Stomach (tissue), 9 donors: ENCODE results near the gene TPSAB1. TPM values are rescaled to one million over a fixed set of nuclear protein-coding genes. Genes with fewer than 3 reads are reported as not detected.

Source experiments
- DNase-seq, 2 donors: peaks; one replicate each; pipeline versions ENCODE4 v3.0.0 to v3.0.0-alpha.2; 2013 to 2019
- H3K27ac ChIP-seq, 5 donors: fragments of 200-600 bp in 4 of 5; sonication (generic) in 4 of 5; one replicate each; pipeline ENCODE4 v1.5.1; 2013 to 2019; ENCODE audit warnings: mild to moderate bottlenecking in 1 of 5, moderate library complexity in 1 of 5
- H3K27me3 ChIP-seq, 3 donors: fragments of 200-600 bp; sonication (generic); one replicate each; pipeline ENCODE4 v1.5.1; 2017 to 2019; ENCODE audit warnings: mixed run types in 1 of 3
- H3K36me3 ChIP-seq, 4 donors: fragments of 200-600 bp; sonication (generic); 1 replicate in 3 of 4; 2 replicates in 1 of 4; pipeline ENCODE4 v1.5.1; 2016 to 2019
- H3K4me1 ChIP-seq, 4 donors: fragments of 200-600 bp; sonication (generic); one replicate each; pipeline ENCODE4 v1.5.1; 2016 to 2019
- H3K4me3 ChIP-seq, 4 donors: fragments of 200-600 bp; sonication (generic) in 3 of 4; one replicate each; pipeline ENCODE4 v1.5.1; 2016 to 2019; ENCODE audit warnings: mild to moderate bottlenecking in 1 of 4
- H3K9me3 ChIP-seq, 4 donors: fragments of 200-600 bp; sonication (generic); one replicate each; pipeline ENCODE4 v1.5.1; 2016 to 2019
- CTCF ChIP-seq, 7 experiments: fragments of 450-650 bp in 4 of 7; fragments of 200-600 bp in 3 of 7; sonication (generic) in 3 of 7; IDR thresholded peaks; one replicate each; pipeline ENCODE4 v1.5.1; 2016 to 2019; ENCODE audit warnings: antibody characterized with exemption in 7 of 7, control low read depth in 2 of 7, mild to moderate bottlenecking in 1 of 7
- EP300 ChIP-seq: sonication (generic); formaldehyde crosslinking; IDR thresholded peaks from one replicate; pipeline ENCODE4 v1.6.1; 2017; ENCODE audit warnings: antibody characterized with exemption
- POLR2A ChIP-seq, 4 donors: fragments of 450-650 bp; IDR thresholded peaks; one replicate each; pipeline ENCODE4 v1.6.1; 2016; ENCODE audit warnings: antibody characterized with exemption in 4 of 4, control low read depth in 2 of 4, mild to moderate bottlenecking in 1 of 4, moderate library complexity in 1 of 4
- POLR2AphosphoS5 ChIP-seq, 3 donors: sonication (generic); formaldehyde crosslinking; IDR thresholded peaks; one replicate each; pipeline ENCODE4 v1.6.1; 2016; ENCODE audit warnings: antibody characterized with exemption in 3 of 3
- WGBS, 5 donors: extraction: QIAGEN DNeasy Blood & Tissue Kit in 3 of 5; methylation state at CpG; one replicate each; pipeline versions ENCODE4 v1.1.5 to v1.1.7; 2013 to 2018; 5-methylcytosine and 5-hydroxymethylcytosine counted together
- intact Hi-C: fragments of 100-400 bp; cut with DNase I; formaldehyde crosslinking; loops from one replicate; pipeline ENCODE4 v1.15.1; 2023; ENCODE audit warnings: low total_unique reads
- polyA plus RNA-seq, 3 donors: library from polyadenylated mRNA; stranded (reverse); fragments of 200-250 nt; gene quantifications; one replicate each; pipeline ENCODE4 v1.2.3, GENCODE V29; 2013
- total RNA-seq, 5 donors: library from RNA; depleted of rRNA; stranded (reverse); fragments of >200 nt; gene quantifications; one replicate each; pipeline versions ENCODE4 v1.1.0 to v1.2.3, GENCODE V29; 2014 to 2016
- donor health status: healthy with polysubstance abuse.
- donor health status: Bipolar disorder and iron deficiency.
- donor health status: healthy.

The TPSAB1 gene
- total and polyA plus RNA-seq, 8 donors, result 15.4 to 202 (median 71.2) TPM

- no peak for DNase-seq
- Histone ChIP-seq H3K27ac (no peak overlapping the region), H3K9me3 (no peaks in the 10 kb centered on the region), H3K27me3 (peaks cover 3 to 71% (median 22%) of the 10 kb centered on the region in 3 donors), H3K36me3 (no peaks in the 10 kb centered on the region), H3K4me1 (peaks cover 7 to 12% (median 9%) of the 10 kb centered on the region in 4 donors), H3K4me3 (no peak overlapping the region)
- WGBS, 5 donors, result 48 to 67% (median 56%) methylated on average over 8 to 9 of the region's 9 CpGs
- intact Hi-C loops, result no loop called here
- no peak for TF ChIP-seq CTCF (IDR thresholded peaks at IDR 0.05)
- no peak for TF ChIP-seq EP300
- no peak for TF ChIP-seq POLR2A (IDR thresholded peaks at IDR 0.05)
- no peak for TF ChIP-seq POLR2AphosphoS5 (IDR thresholded peaks at IDR 0.05)
These were observed 32.1 kb downstream of the TPSAB1 start for GRCh38 chr16:1272453-1273198.

- WGBS, 5 donors, result 86 to 92% (median 89%) methylated on average over 12 to 15 of the region's 15 CpGs
- DNase-seq, result no peak
- Histone ChIP-seq H3K4me1 (peaks cover 7 to 12% (median 9%) of the 10 kb centered on the region in 4 donors), H3K36me3 (no peaks in the 10 kb centered on the region), H3K4me3 (no peak overlapping the region), H3K9me3 (no peaks in the 10 kb centered on the region), H3K27me3 (peaks cover 3 to 83% (median 34%) of the 10 kb centered on the region in 3 donors), H3K27ac (no peak overlapping the region)
- TF ChIP-seq POLR2A (IDR thresholded peaks at IDR 0.05) (no peak), EP300 (no peak), POLR2AphosphoS5 (IDR thresholded peaks at IDR 0.05) (no peak), CTCF (IDR thresholded peaks at IDR 0.05) (no peak)
- intact Hi-C loops, result no loop called here
These were observed 33.3 kb downstream of the TPSAB1 start for GRCh38 chr16:1273816-1274215.

GRCh38 chr16:1274767-1275166 lies 34.3 kb downstream of the TPSAB1 start:
- Histone ChIP-seq H3K4me3 (no peak overlapping the region), H3K4me1 (peaks cover 7 to 12% (median 9%) of the 10 kb centered on the region in 4 donors), H3K9me3 (no peaks in the 10 kb centered on the region), H3K27me3 (peaks cover 3 to 87% (median 40%) of the 10 kb centered on the region in 3 donors), H3K27ac (no peak overlapping the region), H3K36me3 (no peaks in the 10 kb centered on the region)
- TF ChIP-seq EP300 (no peak), POLR2A (IDR thresholded peaks at IDR 0.05) (no peak), POLR2AphosphoS5 (IDR thresholded peaks at IDR 0.05) (no peak), CTCF (IDR thresholded peaks at IDR 0.05) (no peak)
- 85 to 95% (median 93%) methylated on average over 7 of the region's 7 CpGs for WGBS, 5 donors
- no peak for DNase-seq
- intact Hi-C loops, result no loop called here

- WGBS, 5 donors, result 60 to 69% (median 64%) methylated on average over 18 to 30 of the region's 30 CpGs
- Histone ChIP-seq H3K9me3 (no peaks in the 10 kb centered on the region), H3K27ac (no peak overlapping the region), H3K4me3 (no peak overlapping the region), H3K36me3 (no peaks in the 10 kb centered on the region), H3K27me3 (peaks cover 3 to 91% (median 40%) of the 10 kb centered on the region in 3 donors), H3K4me1 (peaks cover 7 to 12% (median 9%) of the 10 kb centered on the region in 4 donors)
- no peak for DNase-seq
- no peak for TF ChIP-seq POLR2AphosphoS5 (IDR thresholded peaks at IDR 0.05)
- TF ChIP-seq CTCF (IDR thresholded peaks at IDR 0.05), result no peak
- no peak for TF ChIP-seq EP300
- TF ChIP-seq POLR2A (IDR thresholded peaks at IDR 0.05), result no peak
- intact Hi-C loops, result no loop called here
These were observed 35.5 kb downstream of the TPSAB1 start for GRCh38 chr16:1275791-1276579.
